HepG2 (cell line): ENCODE data around the gene KCNQ1OT1. TPM values are rescaled to one million over a fixed set of nuclear protein-coding genes. Genes with fewer than 3 reads are reported as not detected.
A peak's percentile ranks its signal among the peaks of the same experiment; 100 is the strongest.

ENCODE experiments used
- AGO1 ChIP-seq: fragments of 200-400 bp; formaldehyde crosslinking; IDR thresholded peaks from 2 replicates; pipeline ENCODE4 v1.6.1; 2017; ENCODE audit warnings: mild to moderate bottlenecking, low read depth, low read length, moderate library complexity; ENCODE audit not compliant: poor library complexity, severe bottlenecking
- GLI4 ChIP-seq: sonication (generic); formaldehyde crosslinking; IDR thresholded peaks from 2 replicates; pipeline ENCODE4 v1.5.1; 2020; ENCODE audit warnings: missing genetic modification reagents, mild to moderate bottlenecking, moderate library complexity, borderline replicate concordance
- POLR2A ChIP-seq, 2 experiments: IDR thresholded peaks; 2 replicates each; pipeline ENCODE4 v1.6.1; 2011; ENCODE audit warnings: low read depth in 2 of 2, low read length in 2 of 2, mild to moderate bottlenecking in 1 of 2, moderate library complexity in 1 of 2; ENCODE audit not compliant: insufficient read depth in 1 of 2
- ZBTB40 ChIP-seq, 2 experiments: fragments of 450-650 bp in 1 of 2; sonication (generic) in 1 of 2; formaldehyde crosslinking in 1 of 2; IDR thresholded peaks; 2 replicates each; pipeline versions ENCODE4 v1.6.1 to v1.8.0; 2016 to 2022; ENCODE audit warnings: antibody characterized with exemption in 1 of 2, mild to moderate bottlenecking in 1 of 2, missing genetic modification reagents in 1 of 2
- ZNF142 ChIP-seq: sonication (generic); formaldehyde crosslinking; IDR thresholded peaks from 2 replicates; pipeline ENCODE4 v1.4.0; 2020; ENCODE audit warnings: missing genetic modification reagents
- ZNF230 ChIP-seq: sonication (generic); formaldehyde crosslinking; IDR thresholded peaks from 2 replicates; pipeline ENCODE4 v1.4.0; 2020; ENCODE audit warnings: mild to moderate bottlenecking, missing genetic modification reagents
- ZNF441 ChIP-seq: sonication (generic); formaldehyde crosslinking; IDR thresholded peaks from 2 replicates; pipeline ENCODE4 v1.7.0; 2021; ENCODE audit warnings: missing genetic modification reagents, borderline replicate concordance
- ZNF616 ChIP-seq: sonication (generic); formaldehyde crosslinking; IDR thresholded peaks from 2 replicates; pipeline ENCODE4 v1.5.0; 2020; ENCODE audit warnings: low read depth, mild to moderate bottlenecking, missing genetic modification reagents
- ZNF652 ChIP-seq: IDR thresholded peaks from 2 replicates; pipeline ENCODE4 v1.6.1; 2016; ENCODE audit warnings: low read depth, borderline replicate concordance
- ZNF75D ChIP-seq: sonication (generic); formaldehyde crosslinking; IDR thresholded peaks from 2 replicates; pipeline ENCODE4 v1.8.1; 2023; ENCODE audit warnings: missing genetic modification reagents, mild to moderate bottlenecking, borderline replicate concordance
- ZXDC ChIP-seq: sonication (generic); formaldehyde crosslinking; IDR thresholded peaks from 2 replicates; pipeline ENCODE4 v1.5.0; 2020; ENCODE audit warnings: mild to moderate bottlenecking, missing genetic modification reagents
- polyA plus RNA-seq, 8 experiments: library from polyadenylated mRNA; depleted of rRNA in 3 of 8; stranded (reverse) in 7 of 8; unstranded in 1 of 8; fragments of >200 nt; fragmentation: Illumina TruSeq in 4 of 8; extraction: Trizol in 4 of 8; gene quantifications; 2 replicates each; pipeline versions ENCODE4 v1.2.1 to v1.2.3, GENCODE V29; 2011 to 2016; ENCODE audit warnings: low read depth in 4 of 8, missing spikeins in 1 of 8, mixed read lengths in 1 of 8; ENCODE audit not compliant: insufficient read depth in 1 of 8
- total RNA-seq, 5 experiments: library from RNA; depleted of rRNA; stranded (reverse); fragments of >200 nt; fragmentation: Illumina TruSeq; extraction: Trizol; gene quantifications; 2 replicates each; pipeline ENCODE4 v1.2.3, GENCODE V29; 2016; ENCODE audit warnings: low read depth in 1 of 5

KCNQ1OT1 gene
- total and polyA plus RNA-seq, 2 of the 13 experiments (the other 11 are each of a cell fraction or from before 2014, with no cell fraction given), result 1.3 to 18.9 TPM

DNA sequence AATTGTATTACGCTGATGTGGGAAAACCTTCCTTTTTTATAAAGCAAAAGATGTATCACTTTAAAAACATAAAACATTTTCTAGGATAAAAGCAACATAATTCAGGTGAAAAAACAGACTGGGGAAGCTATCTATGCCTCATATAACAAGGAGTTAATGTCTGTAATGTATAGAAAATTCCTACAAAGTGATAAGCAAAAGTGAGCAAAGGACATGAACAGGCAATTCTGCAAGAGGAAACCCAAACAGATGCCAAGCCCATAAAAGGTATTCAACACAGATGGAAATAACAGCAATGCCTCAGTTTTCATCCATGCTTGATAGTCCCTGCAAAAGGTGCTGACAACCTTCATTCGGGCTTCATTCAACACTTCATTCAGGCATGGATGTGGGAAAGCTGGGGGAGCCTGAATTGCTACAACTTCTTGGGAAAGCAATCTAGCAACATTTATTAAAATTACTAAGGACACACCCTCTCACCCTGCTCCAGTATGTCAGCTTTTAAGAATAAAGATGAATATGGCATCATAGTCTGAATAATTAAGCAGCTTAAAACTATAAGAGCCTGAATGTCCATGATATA lies 39.3 kb downstream of the KCNQ1OT1 start (continued):
- TF ChIP-seq ZBTB40 (IDR thresholded peaks at IDR 0.05), result no peak
- TF ChIP-seq ZBTB40 (CRISPR knock-in tag; IDR thresholded peaks at IDR 0.05), result no peak
- TF ChIP-seq ZNF616 (CRISPR knock-in tag), result no peak
- no peak for TF ChIP-seq ZNF230
- no peak for TF ChIP-seq ZXDC (CRISPR knock-in tag)
- TF ChIP-seq ZNF652 (CRISPR knock-in tag), result no peak
- TF ChIP-seq POLR2A (IDR thresholded peaks at IDR 0.05; ENCODE audit: insufficient read depth in 1 of 2, low read depth in 2 of 2, low read length in 2 of 2), result peak in 1 of 2 experiments; percentile 46; a peak in 1 of 4 replicates
- TF ChIP-seq ZNF75D (CRISPR knock-in tag), result no peak
- TF ChIP-seq ZNF441, result no peak
- no peak for TF ChIP-seq GLI4 (CRISPR knock-in tag)
- no peak for TF ChIP-seq ZNF142 (CRISPR knock-in tag)
- peak; percentile 25 for TF ChIP-seq AGO1
